GM19463 (cell line): Measurements from ENCODE around the gene FAN1.

Source experiments
- ATAC-seq: cut with Tn5 transposase; IDR thresholded peaks from one replicate; pipeline ENCODE4 v1.9.1; 2021; ENCODE audit warnings: mild to moderate bottlenecking, moderate library complexity; ENCODE audit not compliant: unreplicated experiment

Gene FAN1

DNA sequence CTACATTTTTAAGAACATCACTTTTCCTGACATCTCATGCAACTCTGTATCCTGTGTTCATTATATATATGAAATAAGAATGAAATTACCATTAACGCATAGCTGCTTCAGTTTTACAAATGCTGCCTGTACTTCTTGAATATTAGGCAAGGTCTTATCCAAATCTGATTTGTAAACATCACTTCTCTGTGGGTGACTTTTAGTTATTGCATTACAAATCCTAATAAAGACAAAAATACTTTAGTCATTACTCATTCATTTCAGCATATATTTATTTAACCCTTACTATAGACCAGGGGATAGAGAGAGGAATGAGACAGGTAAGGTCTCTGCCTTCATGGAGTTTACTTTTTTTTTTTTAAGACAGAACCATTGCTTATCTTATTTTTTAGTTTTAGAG, 51.0 kb downstream of the FAN1 start:
- no peak for ATAC-seq

GRCh38 chr15:30956216-30957124, 52.8 kb downstream of the FAN1 start:
- no peak for ATAC-seq

DNA sequence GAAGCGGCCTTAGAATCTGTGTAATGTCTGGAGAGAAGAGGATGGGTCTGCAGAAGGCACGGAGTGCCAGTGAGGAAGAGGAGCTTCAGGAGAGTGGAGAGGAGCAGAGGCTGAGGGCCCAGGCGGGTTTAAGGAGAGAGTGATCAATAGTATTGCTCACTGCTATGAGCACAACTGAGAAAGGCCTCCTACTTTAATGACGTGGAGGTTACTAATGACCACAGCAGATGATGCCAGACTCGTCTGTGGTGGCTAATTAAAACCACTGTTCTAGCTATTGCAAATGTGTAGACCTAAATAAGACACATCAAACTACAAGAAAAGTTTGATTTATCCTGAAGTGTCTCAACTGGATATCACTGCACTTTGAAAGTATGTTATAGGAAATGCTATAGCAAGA, 54.5 kb downstream of the FAN1 start:
- no peak for ATAC-seq

- no peak for ATAC-seq
Measured at GRCh38 chr15:30962079-30962478, 58.4 kb downstream of the FAN1 start.

GRCh38 chr15:30962659-30963058, 58.9 kb downstream of the FAN1 start:
- no peak for ATAC-seq

GRCh38 chr15:30963681-30964080, 60.0 kb downstream of the FAN1 start:
- ATAC-seq = no peak

- ATAC-seq = no peak
Measured at GRCh38 chr15:30969724-30970123, 66.0 kb downstream of the FAN1 start.

- ATAC-seq = no peak
Measured at GRCh38 chr15:30973379-30973778, 69.7 kb downstream of the FAN1 start.

- ATAC-seq = peak; percentile 57
Measured at GRCh38 chr15:30974112-30974511, 70.4 kb downstream of the FAN1 start.

DNA sequence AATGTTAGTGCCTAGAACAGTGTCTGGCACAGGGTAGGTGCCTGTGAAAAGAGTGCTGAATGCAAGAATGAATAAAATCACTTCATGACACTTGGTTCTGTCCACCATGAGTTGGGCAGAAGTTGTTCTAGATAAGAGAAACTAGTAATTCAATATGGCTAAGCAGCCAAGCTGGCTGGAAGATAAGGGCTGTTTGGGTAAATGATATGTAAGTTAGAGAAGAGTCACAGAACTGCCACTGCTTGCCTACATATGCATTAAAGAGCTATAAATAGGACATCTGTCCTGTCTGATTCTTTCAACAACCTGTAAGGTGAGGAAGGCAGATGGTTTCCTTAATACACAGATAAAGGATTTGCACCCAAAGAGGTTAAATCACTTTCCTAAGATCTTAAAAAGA, 74.6 kb downstream of the FAN1 start:
- ATAC-seq = no peak

- no peak for ATAC-seq
Measured at GRCh38 chr15:30979457-30979856, 75.7 kb downstream of the FAN1 start.

DNA sequence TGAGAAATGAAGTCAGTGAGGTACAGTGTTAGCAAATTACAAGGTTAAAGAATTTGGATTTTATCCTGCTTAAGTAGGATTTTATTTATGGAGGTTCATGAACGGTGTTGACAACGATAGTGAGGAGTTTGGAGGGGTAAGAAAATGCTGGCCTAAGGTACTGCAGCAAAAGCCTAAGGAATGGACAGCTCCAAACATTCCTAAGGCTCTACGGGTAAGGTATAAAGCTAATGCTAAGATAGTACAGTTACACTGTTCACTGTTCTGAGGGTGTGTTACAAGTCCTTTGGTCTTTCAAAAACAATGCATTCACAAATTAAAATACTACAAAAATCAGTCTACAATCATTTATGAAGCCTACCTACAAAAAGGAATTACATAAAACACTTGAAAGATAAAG, 80.4 kb downstream of the FAN1 start:
- no peak for ATAC-seq

DNA sequence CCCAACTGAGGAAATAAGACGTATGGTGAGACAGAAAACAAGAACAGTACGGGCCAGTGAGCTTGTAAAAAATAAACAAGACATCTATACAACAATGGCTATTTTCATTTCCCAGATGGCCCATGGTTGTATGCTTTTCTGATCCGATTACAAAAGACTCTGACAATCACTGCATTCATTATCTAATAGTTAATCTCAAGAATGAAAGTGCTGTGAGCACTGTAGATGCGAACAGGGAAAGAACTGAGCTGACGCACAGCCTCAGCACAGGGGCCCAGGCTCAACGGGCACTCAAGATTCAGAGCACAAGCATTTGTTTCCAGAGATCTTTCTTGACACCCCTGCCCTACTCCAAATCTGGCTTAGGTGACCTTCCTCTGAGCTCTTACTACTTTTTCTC, 80.8 kb downstream of the FAN1 start:
- no peak for ATAC-seq

- ATAC-seq = no peak
Measured at GRCh38 chr15:30985081-30985531, 81.4 kb downstream of the FAN1 start.

GRCh38 chr15:30990036-30990435, 86.3 kb downstream of the FAN1 start:
- no peak for ATAC-seq

DNA sequence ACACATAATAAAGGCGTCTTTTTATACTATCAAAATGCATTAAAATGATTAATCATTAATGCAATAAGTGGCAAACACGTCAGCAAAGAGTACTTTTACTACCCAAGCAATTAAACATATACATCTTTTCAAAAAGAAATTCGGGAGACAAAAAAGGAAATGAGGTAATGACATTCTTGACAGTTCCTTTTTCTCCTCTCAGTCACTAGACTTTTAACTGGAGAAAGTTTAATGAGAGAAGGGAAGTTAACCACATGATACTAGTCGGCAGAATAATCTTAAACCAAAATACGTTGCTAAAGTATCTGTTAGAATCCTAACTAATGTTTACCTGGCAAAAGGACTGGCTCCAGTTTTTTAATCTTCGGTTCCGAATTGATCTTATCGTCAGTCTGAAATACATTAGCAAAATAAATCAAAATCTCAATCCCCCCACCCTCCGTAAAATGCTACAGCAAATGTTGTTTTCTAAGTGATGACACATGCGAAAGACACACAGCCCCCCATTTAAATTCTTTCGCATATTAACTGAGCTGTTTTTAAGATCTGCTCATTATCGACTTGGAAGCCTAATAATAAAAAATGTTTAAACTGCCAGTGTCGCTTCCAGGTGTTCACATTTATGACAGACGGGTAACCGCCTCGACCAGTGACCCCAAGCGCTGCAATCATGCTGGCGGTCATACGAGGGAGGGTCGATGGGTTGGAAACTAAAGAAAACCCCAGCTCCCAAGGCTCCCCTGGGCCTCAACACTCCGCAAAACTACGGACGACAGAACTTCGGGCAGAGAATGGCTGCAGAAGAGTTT, 86.9 kb downstream of the FAN1 start:
- ATAC-seq = no peak

GRCh38 chr15:30991255-30992235, 87.8 kb downstream of the FAN1 start, which contains the start of gene MTMR10:
TSS of gene MTMR10 (minus strand) at chr15:30991628. CDS start at chr15:30991506, 122 bp downstream.
- ATAC-seq = peak; percentile 91

DNA sequence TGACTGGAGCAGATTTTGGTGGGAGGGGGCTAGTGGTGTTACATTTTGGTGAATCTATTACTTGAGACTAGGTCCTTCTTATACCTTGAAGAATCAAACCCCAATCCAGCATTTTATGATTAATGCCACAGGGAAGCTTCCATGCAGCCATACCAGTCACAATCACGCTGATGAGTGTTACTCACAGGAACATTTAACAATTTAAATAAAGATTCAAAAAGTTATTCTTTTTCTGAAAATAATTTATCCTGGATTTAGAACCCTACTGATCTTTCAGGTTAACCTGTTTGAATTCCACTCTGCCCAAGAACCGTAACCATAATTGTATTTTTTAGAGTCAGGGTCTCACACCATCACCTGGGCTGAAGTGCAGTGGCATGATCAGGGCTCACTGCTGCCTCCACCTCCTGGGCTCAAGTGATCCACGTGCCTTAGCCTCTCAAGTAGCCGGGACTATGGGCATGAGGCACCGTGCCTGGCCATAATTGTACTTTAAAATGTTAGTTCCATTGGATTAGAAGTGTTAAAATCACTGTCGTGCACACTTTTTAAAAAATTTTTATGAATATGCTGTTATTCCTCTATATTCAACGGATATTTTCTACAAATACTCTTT, 88.6 kb downstream of the FAN1 start:
- no peak for ATAC-seq
